ENCODE measurements around the gene MBOAT2.
"Not testable (repeated sequence)": the region's sequence is repeated elsewhere in the genome, so short reads cannot be mapped to it uniquely, and the experiment has no call there.

Gene MBOAT2

DNA sequence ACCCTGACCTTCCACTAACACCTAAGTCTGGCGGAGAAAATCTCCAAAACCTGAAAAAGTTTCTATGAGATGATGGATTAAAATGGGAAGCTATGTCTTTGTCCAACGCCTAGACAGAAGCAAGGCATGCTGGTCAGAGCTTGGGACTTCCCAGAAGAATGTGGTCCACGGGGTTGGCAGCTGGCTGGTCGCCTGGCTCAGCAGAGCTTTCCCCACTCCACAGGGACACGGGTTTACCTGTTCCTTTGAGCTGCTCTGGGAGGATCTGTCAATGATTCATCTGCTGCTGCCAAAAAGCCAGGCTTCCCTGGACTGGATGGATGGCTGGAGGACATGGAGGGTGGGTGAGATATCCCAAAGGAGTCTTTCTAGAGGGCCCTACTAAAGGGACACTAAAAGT is 10.8 kb downstream of the MBOAT2 start:
- no peak for DNase-seq

DNA sequence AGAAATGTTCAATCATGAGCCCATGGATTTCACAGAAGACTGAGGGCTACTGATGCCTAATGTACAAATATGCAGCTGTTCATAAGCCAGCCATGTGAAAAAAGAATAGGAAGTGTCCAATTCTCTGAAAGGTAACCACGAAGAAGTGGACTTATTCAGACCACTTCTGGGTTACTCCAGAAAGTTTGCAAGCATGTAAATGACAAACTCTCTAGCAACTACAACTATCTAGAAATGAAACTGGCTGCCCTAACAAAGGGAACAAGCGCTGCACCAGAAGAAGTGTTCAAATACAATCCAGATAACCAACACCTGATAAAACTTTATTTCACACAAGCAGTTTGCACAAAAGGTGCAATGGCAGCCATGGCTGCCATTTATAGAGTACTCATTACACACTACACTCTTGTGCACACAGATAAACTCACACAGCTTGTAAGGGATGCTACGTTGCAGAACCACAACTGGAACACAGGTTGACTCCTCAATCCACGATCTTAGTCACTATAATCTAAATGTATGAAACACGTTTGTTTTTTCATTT is 13.9 kb downstream of the MBOAT2 start:
- no peak for DNase-seq

DNA sequence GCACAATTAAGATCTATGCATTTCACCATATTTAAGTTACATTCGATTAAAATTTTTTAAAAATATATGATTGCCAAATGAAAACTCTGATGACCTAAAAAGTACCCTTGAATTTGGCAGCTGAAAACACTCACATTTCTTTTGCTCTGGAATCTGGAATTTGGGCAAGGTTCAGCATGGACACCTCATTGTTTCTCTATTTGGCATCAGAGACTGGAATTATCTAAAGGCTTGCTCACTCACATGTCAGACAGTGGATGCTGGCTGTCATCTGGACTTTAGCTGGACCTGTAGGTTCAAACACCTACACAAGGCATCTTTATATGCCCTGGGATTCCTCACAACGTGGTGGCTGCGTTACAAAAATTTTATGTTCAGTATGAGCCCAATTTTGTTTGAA is 16.1 kb downstream of the MBOAT2 start:
- peak; percentile 57 for DNase-seq

DNA sequence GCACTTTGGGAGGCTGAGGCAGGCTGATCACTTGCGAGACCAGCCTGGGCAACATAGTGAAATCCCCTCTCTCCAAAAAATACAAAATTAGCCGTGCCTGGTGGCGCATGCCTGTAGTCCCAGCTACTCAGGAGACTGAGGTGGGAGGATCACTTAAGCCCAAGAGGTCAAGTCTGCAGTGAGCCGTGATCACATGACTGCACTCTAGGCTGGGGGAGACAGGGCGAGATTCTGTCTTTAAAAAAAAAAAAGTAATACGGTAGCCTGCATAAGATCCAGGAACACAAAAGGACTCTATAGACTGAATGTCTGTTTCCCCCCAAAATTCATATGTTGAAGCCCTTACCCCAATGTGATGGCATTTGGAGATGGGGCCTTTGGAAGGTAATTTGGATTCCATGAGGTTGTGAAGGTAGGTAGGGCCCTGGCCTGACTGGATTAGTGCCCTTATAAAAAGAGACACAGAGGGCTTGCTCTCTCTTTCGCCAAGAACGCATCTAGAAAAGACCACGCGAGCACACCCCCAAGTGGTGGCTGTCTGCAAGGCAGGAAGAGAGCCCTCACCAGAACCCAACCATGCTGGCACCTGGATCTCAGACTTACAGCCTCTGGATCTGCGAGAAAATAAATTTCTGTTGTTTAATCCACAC is 17.0 kb downstream of the MBOAT2 start:
- DNase-seq, result no peak

DNA sequence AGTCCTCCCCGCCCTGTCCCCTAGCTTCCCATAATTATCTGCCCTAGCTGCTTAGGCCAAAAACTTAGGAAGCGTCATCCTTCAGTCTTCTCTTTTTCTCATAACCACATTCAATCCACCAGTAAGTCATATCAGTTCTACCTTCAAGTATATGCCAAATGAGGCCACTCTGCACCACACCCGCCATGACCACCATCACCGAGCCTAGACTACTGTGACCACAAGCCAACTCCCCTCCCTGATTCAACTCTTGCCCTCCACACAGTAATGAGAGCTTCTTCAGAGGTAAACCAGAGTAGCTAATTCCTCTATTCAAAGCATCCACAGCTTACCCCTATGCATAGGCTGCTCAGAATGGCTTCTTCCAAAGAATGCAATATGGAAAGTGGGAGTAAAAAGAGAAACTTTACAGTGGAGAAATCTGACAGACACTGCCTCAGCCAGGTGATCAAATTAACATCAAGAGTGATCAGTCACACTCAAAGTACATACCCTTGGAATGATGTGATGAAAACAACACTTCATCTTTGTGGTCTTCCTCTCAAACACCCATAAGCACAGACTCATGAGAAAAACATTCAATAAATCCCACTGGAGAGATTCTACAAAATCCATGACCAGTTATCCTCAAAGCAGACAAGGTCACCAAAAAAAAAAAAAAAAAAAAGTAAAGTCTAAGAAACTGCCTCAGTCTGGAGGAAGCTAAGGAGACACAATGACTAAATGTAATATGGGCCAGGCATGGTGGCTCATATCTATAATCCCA is 17.7 kb downstream of the MBOAT2 start:
- DNase-seq, result peak; percentile 89

DNA sequence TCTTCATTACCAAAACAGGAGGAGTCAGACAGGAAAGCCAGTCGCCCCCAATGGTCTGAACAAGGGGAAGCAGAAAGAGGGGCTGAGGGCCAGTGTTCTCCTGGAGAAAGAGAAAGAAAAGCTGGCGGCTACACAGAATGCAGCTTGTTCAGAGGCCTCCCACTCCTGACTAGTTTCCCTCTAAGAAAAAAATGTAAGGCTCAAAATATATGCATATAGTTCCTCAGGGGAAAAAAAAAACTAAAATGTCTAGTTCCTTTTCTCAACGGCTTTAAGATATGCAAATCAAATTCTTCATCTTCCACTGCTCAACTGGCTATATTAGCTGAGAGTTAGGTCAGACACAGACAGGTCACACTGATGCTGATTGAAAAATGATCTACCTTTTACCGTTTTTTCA is 18.6 kb downstream of the MBOAT2 start:
- no peak for DNase-seq

DNA sequence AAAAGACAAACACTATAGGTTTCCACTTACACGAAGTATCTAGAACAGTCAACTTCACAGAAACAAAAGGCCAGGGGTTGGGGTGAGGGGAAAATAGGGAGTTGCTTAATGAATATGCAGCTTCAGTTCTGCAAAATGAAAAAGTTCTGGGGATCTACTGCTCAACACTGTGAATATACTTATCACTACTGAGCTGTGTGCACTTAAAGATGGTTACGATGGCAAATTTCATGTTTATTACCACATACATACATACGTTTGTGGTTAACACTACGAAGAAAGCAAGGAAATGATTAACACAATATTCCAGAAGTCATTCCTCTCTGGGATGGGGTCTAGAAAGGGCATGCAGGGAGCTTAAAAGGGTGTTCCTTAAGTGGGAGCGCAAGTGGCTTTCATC is 19.3 kb downstream of the MBOAT2 start:
- peak; percentile 72 for DNase-seq

DNA sequence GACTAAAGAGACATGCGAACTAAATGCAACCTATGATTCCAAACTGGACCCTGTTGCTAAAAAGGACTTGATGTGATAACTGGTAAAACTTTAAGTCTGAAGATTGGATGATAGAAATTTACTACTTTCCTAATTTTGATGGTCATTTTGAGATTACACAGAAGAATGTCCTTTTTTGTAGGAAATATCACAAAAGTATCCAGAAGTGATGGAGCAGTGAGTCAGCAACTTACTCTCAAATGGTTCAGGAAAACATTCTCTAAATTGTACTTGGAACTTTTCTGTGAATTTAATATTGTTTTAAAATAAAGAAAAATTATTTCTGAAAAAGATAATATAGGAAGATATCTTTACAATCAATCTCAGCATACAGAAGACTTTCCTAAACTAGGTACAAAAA is 19.9 kb downstream of the MBOAT2 start:
- DNase-seq, result no peak

DNA sequence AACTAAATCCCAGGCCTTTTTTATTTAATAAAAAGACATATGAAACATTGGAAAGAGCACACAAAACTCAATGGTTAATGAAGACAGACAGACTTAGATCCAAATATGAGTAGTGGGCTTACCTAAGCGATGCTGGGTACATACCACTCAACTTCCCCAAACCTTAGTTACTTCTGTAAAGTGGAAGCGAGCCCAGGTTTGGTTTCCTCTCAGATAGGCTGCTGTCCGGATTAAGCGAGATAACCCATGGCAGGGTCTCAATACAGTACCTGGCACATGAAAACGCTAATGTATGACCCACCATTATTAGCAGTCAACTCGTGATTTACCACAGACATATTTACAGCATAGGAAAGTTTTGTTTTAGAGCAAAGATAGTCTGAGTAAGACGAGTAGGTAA is 21.6 kb downstream of the MBOAT2 start:
- no peak for DNase-seq

DNA sequence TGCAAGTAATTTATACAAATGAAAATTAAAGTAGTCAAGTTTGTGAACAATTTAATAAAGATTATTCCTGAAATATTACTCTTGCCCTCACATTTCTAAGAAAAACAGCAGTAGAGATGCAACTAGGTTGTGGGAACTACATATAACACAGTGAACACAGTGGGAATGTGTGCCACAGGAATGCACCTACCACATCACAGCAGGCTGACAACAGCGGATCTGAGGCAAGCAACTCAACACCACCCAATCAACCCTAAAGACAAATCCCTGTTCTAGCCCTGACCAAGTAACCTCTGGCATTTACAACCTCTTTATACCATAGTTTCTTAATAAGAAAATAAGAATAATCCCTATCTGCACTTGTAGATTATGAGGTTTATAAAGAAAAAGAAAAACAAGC is 23.4 kb downstream of the MBOAT2 start:
- peak; percentile 84 for DNase-seq

DNA sequence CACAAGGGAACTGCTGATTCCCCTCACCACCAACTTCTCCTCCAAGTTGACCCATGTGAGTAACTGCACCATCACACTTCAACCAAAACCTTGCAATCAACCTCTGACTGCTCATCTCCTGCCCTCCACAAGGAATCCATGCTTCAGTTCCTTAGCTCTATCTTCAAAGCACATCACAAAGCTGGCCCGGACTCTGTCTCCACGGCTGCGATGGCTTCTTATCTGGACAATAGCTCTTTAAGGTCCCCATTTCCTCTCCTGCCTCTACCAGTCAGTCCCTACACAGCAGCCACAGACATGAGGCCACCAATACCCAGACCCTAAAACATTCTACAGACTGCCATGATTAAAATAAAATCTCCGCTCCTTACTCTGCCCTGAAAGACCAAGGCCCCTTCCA is 25.7 kb downstream of the MBOAT2 start:
- no peak for DNase-seq

DNA sequence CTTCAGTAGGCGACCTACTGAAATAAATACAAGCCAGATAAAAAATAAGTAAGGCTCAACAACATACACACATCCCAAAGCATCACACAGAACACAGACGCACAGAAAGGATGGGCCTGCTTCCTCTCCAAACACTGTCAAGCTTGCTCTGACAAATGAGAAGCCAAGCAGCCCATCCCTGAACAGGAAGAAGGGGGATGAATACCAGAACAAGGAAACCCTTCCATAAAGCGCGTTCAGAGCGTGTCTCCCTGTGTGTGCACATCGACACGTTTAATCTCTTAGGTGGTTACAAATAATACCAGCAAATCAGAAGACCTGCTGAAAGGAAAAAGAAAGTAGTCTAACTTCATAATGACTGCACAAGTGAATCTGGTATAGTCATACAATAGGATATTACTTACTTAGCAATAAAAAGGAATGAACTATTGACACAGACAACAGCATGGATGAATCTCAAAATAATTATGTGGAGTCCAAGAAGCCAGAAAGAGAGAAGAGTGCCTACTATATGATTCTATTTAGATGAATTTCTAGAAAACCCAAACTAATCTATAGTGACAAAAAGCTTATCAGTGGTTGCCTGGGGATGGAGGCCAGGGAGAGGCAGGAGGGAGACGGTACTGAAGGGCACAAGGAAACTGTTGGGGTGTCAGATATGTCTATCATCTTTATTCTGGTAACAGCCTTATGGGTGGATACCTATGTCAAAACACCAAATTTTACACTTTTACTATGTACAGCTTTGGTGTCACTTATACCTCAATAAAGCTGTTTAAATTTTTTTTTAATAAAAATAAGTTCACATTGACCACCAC is 26.8 kb downstream of the MBOAT2 start:
- DNase-seq, result peak; percentile 30

DNA sequence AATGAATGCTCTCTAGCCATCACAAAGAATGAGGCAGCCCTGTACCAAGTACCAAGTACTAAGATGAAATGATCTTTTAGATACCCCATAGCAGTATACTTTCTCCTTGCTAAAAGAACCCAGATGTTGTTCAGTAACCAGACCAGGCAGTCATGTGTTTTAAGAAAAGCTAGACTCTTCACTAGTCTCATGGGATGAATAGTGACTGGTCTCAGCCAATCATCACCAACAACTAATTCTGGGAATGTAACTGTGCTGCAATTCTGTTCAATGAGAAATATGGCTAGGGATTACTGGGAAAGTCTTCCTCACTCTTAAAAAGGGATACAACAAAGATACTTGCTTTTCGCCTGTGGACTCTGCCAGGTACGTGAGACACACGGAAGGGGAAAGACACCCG is 29.5 kb downstream of the MBOAT2 start:
- peak; percentile 28 for DNase-seq

DNA sequence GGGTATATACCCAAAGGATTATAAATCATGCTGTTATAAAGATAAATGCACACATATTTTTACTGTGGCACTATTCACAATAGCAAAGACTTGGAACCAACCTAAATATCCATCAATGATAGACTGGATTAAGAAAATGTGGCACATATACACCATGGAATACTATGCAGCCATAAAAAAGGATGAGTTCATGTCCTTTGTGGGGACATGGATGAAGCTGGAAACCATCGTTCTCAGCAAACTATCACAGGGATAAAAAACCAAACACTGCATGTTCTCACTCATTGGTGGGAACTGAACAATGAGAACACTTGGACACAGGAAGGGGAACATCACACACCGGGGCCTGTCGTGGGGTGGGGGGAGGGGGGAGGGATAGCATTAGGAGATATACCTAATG is 30.5 kb downstream of the MBOAT2 start:
- DNase-seq, result not testable (repeated sequence)

DNA sequence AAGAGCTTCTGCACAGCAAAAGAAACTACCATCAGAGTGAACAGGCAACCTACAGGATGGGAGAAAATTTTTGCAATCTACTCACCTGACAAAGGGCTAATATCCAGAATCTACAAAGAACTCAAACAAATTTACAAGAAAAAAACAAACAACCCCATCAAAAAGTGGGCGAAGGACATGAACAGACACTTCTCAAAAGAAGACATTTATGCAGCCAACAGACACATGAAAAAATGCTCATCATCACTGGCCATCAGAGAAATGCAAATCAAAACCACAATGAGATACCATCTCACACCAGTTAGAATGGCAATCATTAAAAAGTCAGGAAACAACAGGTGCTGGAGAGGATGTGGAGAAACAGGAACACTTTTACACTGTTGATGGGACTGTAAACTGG is 30.9 kb downstream of the MBOAT2 start:
- DNase-seq, result not testable (repeated sequence)

DNA sequence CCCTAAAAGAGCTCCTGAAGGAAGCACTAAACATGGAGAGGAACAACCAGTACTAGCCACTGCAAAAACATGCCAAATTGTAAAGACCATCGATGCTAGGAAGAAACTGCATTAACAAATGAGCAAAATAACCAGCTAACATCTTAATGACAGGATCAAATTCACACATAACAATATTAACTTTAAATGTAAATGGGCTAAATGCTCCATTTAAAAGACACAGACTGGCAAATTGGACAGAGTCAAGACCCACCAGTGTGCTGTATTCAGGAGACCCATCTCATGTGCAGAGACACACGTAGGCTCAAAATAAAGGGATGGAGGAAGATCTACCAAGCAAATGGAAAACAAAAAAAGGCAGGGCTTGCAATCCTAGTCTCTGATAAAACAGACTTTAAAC is 34.1 kb downstream of the MBOAT2 start:
- DNase-seq, result not testable (repeated sequence)

DNA sequence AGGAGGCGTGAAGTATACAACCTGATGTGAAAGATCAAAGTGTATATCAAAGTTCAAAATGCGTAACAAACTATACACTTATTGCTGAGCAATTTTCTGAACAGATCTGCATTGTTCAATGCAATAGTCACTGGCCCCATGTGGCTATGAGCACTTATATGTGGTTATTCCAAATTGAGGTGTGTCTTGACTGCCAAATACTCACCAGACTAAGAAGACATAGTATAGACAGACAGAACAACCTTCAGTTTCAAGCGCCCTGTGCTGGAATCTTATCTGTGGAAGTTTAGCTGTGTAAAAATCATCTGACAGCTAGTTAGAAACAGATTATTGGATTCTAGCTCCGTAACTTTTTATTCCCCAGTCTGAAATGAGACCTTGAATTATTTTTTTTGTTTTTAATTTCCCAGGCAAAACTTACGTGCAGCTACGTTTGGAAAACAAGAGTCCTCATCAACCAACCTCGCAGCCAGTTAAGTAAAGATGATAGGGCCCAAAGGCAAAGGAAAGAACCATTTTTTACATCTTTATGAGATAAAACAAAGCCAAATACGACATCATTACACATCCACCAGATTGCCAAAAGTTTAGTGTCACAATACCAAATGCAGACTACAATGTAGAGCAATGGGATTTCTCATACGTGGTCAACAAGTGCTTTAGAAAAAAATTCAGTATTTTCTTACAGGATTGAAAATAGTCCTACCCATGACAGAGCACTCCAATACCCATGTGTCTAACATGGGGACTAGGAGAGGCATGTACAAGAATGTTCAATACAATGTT is 37.2 kb downstream of the MBOAT2 start:
- peak; percentile 38 for DNase-seq

DNA sequence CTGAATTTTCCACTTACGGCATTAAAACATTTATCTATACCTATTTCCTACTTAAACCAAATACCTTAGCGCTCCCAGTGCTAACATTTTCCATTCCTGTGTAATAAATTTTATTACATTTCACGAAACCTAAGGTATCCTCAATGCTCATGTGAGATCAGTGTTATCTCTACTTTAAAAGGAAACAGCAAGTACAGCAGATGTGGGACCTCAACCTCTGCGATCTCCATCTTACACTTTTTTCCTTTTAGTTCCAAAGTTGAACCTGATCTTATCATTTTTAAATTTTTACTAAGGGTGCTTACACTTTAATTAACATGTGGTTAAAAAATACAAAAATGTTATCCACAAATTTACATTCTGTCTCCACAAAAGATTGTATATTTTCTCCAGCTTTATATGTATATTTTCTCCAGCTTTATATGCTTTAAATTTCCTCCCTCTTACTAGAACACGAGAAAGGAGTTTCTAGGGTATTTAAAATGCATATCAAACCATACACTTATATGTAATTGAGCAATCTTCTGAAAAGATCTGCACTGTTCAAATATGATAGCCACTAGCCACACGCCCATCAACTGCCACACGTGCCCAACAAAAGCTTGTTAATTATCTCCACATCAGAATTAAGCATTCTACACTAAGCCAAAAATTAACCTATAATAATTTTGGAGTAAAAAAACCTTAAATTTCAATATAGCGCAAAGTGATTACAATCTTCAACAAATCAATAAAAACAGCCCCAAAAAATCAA is 38.1 kb downstream of the MBOAT2 start:
- no peak for DNase-seq

DNA sequence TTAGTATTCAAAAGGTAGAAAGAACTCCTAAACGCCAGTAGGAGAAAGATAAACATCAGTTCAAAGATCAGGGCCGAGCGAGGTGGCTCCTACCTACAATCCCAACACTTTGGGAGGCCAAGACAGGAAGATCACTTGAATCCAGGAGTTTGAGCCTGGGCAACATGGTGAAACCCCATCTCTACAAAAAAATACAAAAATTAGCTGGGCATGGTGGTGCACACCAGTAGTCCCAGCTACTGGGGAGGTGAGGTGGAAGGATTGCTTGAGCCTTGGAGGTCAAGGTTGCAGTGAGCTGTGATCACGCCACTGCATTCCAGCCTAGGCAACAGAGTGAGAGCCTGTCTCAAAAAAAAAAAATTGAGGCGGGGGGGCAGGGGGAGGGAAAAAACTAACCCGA is 40.6 kb downstream of the MBOAT2 start:
- no peak for DNase-seq

DNA sequence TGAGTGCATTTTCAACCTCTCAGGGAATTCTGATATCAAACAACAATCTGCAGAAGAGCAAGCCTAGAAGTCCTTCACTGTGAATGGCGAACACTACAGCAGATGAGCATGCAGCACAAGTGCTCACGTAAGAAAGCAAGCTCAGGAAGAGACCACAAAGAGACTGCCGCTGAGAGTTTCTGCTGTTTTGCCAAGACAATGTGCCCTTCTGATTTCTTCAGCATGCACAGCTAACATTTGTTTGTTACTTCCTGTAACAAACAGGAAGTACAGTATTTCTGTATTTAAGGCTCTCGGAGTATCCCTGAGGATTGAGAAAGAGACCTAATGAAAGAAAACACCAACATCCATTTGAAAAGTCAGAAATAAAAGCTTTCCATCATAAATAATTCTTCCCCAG is 45.9 kb downstream of the MBOAT2 start:
- no peak for DNase-seq

DNA sequence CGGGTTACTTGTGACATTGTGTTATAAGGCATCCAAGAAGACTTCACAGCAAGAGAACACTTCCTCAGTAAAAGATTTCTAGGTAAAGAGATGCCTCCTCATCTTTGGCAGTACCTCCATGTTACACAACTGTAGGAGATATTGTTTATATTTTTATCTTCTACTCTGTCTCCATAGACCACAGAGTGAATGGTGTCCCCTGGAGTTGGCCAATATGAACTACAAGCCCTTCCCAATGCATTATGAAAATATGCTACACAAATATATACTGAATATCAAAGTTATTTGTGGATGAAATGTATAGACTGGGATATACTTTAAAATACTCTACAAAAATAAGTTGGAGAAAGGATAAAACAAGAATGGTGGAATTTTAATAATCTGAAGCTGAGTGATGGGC is 46.7 kb downstream of the MBOAT2 start:
- DNase-seq, result no peak

DNA sequence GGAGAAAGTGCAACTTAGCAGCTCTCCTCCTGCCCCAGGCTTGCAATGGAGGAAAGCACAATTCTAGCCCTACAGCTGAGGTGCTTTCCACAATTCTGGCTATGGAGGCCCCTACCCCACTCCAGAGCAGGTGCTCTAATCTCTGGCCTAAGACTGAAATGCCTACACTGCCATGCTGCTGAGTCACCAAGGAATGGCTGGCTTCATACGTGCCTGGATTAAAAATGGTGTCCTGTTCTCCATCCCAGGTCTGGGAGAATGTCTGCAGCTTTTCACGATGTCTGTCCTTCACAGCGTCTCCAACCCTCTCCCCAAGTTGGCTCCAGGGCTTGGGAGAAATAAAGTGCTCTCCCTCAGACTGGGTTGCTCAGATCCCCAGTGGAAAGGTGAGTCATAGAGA is 48.5 kb downstream of the MBOAT2 start:
- no peak for DNase-seq
